ENCODE results near the gene ANKRD27.
A peak's percentile ranks its signal among the peaks of the same experiment; 100 is the strongest.
"Not testable (repeated sequence)": the region's sequence is repeated elsewhere in the genome, so short reads cannot be mapped to it uniquely, and the experiment has no call there.

Gene ANKRD27

DNA sequence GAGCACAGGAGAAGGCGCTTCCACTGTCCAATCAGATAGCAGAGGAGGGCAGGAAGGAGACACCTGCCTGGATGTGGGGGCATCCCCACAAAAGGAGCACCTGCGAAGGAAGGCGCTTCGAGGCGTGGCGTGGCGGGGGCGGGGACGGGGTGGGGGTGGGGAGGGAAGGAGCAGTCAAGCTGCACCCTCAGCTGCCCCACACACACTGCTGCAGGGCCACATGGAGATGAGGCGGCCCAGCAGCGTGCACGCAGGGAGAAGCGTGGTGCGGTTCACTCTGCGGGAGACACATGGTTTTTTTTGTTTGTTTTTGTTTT, 21.4 kb downstream of the ANKRD27 start:
- no peak for DNase-seq (ENCODE audit: low read depth in 4 of 4, low spot score in 1 of 4)

- no peak for DNase-seq (ENCODE audit: low read depth in 4 of 4, low spot score in 1 of 4)
These were observed 21.9 kb downstream of the ANKRD27 start for GRCh38 chr19:32652894-32653598.

GRCh38 chr19:32652331-32652730, 22.6 kb downstream of the ANKRD27 start:
- not testable (repeated sequence) for DNase-seq (ENCODE audit: low read depth in 4 of 4, low spot score in 1 of 4)

DNA sequence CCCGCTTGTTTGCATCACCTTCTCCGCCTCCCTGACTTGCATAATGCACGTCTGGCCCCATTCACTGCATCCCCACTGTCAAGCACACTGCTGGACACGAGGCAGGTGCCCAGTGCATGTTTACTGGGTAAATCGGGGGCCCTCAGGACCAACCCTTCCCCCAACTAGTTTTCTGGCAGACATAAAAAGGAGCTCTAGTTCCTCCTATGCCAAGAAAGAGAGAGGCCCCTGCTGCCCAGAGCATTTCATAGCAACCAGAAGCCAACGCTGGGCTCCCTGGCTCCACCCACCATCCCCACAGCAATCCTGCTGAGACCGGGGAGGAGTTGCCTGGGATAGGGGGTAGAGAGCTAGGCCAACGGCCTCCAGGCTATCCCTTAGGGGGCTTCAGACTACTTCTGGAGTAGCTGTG, 23.2 kb downstream of the ANKRD27 start:
- DNase-seq (ENCODE audit: low read depth in 4 of 4, low spot score in 1 of 4): no peak

- DNase-seq (ENCODE audit: low read depth in 4 of 4, low spot score in 1 of 4): no peak
These were observed 24.3 kb downstream of the ANKRD27 start for GRCh38 chr19:32650671-32651070.

- DNase-seq (ENCODE audit: low read depth in 4 of 4, low spot score in 1 of 4): no peak
These were observed 25.2 kb downstream of the ANKRD27 start for GRCh38 chr19:32649751-32650150.

DNA sequence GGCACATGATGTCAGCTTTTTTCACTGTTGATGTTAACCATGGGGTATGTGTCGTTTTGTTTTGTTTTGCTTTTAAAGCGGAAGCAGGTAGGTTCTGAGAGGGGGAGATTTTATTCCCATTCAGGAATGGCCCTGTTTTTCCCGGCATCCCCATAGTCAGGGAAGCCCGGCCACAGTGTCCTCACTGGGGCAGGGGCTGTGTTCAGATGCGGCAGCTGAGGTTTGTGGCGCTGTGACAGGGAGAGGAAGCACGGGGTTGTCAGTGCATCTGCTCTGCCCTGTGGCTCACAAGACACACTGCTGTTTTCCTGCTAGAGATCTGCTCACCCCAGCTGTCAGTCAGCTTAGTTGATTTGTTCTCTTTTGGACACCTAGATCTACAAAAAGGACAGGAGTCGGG, 27.6 kb downstream of the ANKRD27 start:
- no peak for DNase-seq (ENCODE audit: low read depth in 4 of 4, low spot score in 1 of 4)

DNA sequence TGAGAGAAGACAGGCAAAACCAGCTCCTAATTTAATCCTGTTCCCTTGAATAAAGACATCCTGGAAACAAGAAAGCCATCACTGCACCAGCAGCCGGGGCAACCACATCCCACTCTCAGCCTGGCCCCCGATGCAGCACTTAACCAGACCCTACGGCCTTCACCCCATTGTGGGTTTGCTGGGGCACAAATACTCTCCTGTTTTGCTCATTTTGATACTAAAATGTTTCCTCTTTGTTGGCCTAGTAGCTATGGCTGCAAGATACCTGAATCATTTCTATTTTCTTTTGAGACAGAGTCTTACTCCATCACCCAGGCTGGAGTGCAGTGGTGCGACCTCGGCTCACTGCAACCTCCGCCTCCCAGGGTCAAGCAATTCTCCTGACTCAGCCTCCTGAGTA, 28.4 kb downstream of the ANKRD27 start:
- DNase-seq (ENCODE audit: low read depth in 4 of 4, low spot score in 1 of 4): no peak

GRCh38 chr19:32642771-32643170, 32.2 kb downstream of the ANKRD27 start:
- DNase-seq (ENCODE audit: low read depth in 4 of 4, low spot score in 1 of 4): peak; percentile 7 to 51 (median 18)

DNA sequence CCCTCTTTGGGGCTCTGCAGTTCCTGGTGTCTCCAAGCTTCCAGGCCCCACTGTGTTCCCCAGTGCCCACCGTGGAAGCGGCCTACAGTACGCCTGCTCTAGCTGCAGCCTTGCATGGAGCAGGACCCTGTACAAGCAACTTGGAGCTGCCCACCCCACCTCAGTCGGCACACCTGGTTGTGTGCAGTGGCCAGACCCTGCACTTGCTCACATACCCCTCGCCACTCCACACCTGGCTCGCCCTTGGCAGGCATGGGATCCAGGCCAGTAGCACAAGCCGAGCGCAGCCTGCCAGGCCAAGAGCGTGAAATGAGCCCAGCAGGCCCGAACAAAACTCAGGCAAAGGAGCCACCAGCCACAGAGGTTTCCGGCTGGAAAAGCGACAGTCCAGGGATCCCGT, 36.4 kb downstream of the ANKRD27 start:
- no peak for DNase-seq (ENCODE audit: low read depth in 4 of 4, low spot score in 1 of 4)

GRCh38 chr19:32637480-32637879, 37.5 kb downstream of the ANKRD27 start:
- DNase-seq (ENCODE audit: low read depth in 4 of 4, low spot score in 1 of 4): no peak

GRCh38 chr19:32631381-32631780, 43.6 kb downstream of the ANKRD27 start:
- no peak for DNase-seq (ENCODE audit: low read depth in 4 of 4, low spot score in 1 of 4)

DNA sequence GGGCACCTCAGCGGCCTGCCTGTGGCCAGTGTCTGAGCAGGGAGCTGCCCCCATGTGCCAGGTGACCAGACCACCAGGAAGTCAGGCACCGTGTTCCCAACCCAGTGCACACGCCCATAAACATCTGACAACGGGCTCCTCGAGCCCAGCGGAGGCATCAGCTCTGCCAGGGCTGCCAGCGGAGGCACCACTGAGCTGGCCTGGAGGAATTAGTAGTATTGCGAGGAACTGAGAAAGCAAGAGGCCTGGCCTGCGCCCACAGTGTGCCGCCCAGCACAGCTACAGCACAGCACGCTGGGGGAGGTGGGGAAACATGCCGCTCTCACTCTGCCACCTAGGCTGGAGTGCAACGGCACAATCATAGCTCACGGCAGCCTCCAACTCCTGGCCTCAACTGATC, 44.6 kb downstream of the ANKRD27 start:
- no peak for DNase-seq (ENCODE audit: low read depth in 4 of 4, low spot score in 1 of 4)

DNA sequence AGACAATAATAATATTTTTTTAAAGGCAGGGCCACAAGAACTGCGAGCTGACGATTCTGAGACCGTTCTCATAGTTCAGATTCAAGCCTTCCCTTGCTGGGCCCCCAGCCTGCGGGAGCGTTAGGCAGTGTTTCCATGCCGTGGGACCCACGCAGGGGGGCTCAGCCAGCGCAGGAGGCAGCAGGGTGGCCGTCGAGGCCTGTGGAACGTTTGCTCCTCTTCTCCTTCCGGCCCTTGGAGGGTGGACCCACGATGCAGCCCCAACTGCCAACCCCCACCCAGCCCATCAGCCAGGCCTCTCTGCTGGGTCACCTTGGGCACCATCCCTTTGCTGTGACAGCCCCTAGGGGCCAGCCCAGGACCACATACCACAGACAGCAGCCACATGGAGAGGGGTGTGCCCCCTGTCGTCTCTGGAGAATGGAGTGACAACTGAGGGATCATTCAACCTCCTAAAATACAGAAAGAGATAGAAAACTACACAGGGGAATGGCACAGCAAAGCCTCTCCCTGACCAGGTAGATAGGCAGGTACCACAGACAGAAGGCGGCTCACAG, 47.2 kb downstream of the ANKRD27 start:
- no peak for DNase-seq (ENCODE audit: low read depth in 4 of 4, low spot score in 1 of 4)

- DNase-seq (ENCODE audit: low read depth in 4 of 4, low spot score in 1 of 4): no peak
These were observed 48.0 kb downstream of the ANKRD27 start for GRCh38 chr19:32626969-32627368.

DNA sequence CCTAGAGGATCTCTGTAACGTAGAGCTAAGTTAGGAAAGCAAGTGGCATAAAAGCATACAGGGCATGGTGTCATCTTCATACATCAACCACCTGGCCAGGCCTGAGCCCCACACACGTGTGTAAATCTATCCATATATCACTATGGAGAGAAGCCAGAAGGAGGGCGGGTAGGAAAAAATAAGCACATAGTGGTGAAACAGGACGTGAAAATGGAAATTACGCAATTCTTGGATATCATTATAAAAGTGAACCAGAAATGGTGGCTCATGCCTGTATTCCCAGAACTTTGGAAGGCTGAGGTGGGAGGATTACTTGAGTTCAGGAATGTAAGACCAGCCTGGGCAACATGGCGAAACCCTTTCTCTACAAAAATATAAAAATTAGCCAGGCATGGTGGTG, 50.6 kb downstream of the ANKRD27 start:
- no peak for DNase-seq (ENCODE audit: low read depth in 4 of 4, low spot score in 1 of 4)

DNA sequence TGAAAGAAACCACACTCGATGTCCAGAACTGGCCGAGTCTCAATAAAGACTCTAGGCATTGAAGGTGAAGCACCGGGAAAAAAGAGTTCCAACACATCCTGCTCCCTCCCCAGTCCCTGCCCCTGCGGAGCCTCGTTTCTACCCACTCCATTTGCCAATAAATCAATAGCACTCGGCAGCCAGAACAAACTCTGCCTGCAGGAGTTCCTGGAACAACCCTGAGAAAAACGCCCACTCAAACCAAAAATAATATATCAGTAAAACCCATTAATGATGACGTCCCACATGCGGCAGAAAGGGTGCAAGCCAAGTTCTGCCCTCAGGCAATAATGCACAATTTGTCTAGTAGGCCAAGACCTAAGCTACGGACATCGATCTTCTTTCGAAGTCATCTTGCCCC, 53.0 kb downstream of the ANKRD27 start:
- no peak for DNase-seq (ENCODE audit: low read depth in 4 of 4, low spot score in 1 of 4)

DNA sequence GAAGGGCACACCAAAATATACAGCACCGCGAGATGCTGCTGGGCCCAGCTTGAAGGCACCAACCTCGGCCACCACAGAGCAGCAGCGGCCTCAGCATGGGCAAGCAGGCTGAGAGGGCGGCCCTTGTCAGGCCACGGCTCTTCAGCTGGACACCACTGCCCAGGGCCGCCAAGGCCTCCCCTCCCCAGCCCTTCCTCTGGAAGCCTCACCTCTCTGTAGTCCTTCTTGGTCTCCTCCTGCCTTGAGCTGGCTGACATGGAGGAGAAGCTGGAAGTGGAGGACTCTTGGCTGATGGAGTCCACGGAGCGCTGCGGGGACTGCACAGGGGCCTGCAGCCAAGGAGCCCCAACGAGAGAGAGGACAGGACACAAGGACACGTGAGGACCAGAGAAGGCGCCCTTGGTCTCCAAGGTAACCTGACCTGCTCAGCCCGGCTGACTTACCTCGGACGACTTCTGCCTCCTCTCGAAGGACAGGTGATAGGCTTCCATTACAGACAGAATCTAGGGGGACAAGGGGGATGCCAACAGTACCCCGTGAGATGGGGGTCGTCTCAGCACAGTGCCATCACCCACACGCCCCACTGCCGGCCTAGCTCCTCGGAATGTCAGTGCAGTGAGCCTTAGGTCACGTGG, 55.8 kb downstream of the ANKRD27 start:
- DNase-seq (ENCODE audit: low read depth in 4 of 4, low spot score in 1 of 4): no peak

GRCh38 chr19:32615569-32615968, 59.4 kb downstream of the ANKRD27 start:
- no peak for DNase-seq (ENCODE audit: low read depth in 4 of 4, low spot score in 1 of 4)

DNA sequence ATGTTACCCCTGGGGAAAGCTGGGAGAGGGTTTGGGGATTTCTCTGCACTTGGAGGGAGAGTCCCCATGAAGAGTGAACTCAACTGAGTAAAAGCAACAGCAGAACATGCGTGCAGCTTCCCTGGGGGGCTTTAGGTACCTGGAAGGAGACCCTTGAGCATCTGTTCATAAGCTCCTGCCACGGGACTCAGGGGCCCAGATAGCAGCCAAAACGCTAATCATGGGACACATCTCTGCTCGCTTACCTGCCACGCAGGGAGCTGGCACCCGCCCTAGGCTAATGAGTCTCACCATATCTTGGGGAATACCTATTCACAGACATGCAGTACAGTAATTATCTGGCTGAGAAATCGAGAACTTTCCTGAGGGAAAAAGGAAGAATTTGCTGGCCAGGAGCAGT, 60.1 kb downstream of the ANKRD27 start:
- DNase-seq (ENCODE audit: low read depth in 4 of 4, low spot score in 1 of 4): no peak

DNA sequence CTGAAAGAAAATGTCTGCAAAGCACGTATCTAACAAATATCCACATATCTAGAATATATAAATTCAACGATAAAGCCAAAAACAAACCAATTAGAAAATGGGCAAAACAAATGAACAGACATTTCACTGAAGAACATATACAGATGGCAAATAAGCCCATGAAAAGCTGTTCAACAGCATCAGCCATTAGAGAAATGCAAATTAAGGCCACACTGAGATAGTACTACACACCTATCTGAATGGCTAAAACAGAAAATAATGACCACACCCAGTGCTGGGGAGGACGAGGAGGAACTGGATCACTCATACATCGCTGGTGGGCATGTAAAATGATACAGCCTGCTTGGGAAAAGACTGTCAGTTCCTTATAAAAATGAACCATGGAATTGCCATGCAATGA, 62.0 kb downstream of the ANKRD27 start:
- no peak for DNase-seq (ENCODE audit: low read depth in 4 of 4, low spot score in 1 of 4)

DNA sequence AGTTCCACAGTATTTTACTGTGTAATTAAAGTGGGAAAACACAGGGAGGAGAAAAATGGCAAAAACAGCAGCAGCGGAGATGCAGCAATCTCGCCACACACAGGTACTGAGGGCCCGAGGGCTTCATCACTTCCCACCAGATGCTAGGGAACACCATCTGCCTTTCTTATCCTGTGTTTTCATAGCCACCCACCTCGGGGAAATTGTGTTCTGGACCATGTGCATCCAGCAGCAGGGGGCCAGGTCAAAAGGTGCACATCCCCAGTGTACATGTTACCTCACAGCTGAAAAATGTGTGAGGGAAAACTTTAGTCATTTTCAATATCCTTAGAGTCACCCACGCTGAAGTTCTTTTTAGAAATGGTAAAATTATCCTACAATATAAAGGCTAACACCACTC, 63.8 kb downstream of the ANKRD27 start:
- DNase-seq (ENCODE audit: low read depth in 4 of 4, low spot score in 1 of 4): no peak

DNA sequence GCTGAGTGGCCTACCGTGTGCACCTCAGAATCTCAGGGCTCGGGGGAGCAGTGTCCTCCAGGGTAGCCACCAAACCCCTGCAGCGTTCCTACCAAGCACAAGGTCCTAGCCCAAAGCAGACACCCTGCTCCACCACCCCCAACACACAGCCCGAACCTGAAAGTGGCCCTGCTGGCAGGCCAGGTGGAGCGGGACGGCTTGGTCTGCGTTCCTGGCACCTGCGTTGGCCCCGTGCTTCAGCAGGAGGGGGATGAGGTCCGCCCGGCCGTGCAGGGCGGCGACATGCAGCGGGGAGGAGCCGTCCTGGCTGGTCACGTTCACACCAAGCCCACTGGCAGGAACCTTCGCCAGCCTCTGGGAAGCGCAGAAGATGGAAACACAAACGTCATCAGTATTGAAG, 67.5 kb downstream of the ANKRD27 start:
- no peak for DNase-seq (ENCODE audit: low read depth in 4 of 4, low spot score in 1 of 4)
